SU-DHL-6 (cell line): ENCODE measurements around the gene SORBS2.

Experiments
- H2AFZ ChIP-seq: fragments of 200-600 bp; sonication (generic); 2 replicates; pipeline ENCODE4 v1.6.1; 2014; ENCODE audit warnings: low read depth, mild to moderate bottlenecking, moderate library complexity, mixed read lengths, antibody characterized with exemption, low read length; ENCODE audit not compliant: severe bottlenecking
- H3F3A ChIP-seq: fragments of 200-600 bp; shearing (Covaris generic); 2 replicates; pipeline ENCODE4 v1.6.0; 2016; ENCODE audit warnings: antibody characterized with exemption, mild to moderate bottlenecking; ENCODE audit not compliant: insufficient read depth
- H3K27ac ChIP-seq: fragments of 200-600 bp; sonication (generic); 2 replicates; pipeline ENCODE4 v1.5.1; 2016; ENCODE audit warnings: low read depth, mild to moderate bottlenecking, low read length, moderate library complexity, mixed read lengths
- H3K27me3 ChIP-seq: fragments of 200-600 bp; sonication (generic), shearing (Covaris generic); 2 replicates; pipeline ENCODE4 v1.6.0; 2014; ENCODE audit warnings: mild to moderate bottlenecking, low read length
- H3K36me3 ChIP-seq: fragments of 200-600 bp; sonication (generic); 2 replicates; pipeline ENCODE4 v1.6.1; 2014; ENCODE audit warnings: mild to moderate bottlenecking, low read length, mixed read lengths
- H3K4me2 ChIP-seq: fragments of 300-600, 200-600 bp; shearing (Covaris generic), sonication (generic); 2 replicates; pipeline ENCODE4 v1.6.0; 2014; ENCODE audit warnings: low read length, low read depth, mild to moderate bottlenecking; ENCODE audit not compliant: poor library complexity, severe bottlenecking
- H3K4me3 ChIP-seq: fragments of 200-600 bp; sonication (generic); 2 replicates; pipeline ENCODE4 v1.5.1; 2014; ENCODE audit warnings: antibody characterized with exemption, low read length, mild to moderate bottlenecking, mixed read lengths; ENCODE audit not compliant: insufficient read depth, poor library complexity, severe bottlenecking
- H3K79me2 ChIP-seq: fragments of 200-600 bp; sonication (generic); 2 replicates; pipeline ENCODE4 v1.6.1; 2014; ENCODE audit warnings: mild to moderate bottlenecking, low read length, moderate library complexity; ENCODE audit not compliant: insufficient read depth
- H3K9ac ChIP-seq: fragments of 200-600 bp; sonication (generic); 2 replicates; pipeline ENCODE4 v1.7.0; 2014; ENCODE audit warnings: mild to moderate bottlenecking, low read length
- H3K9me2 ChIP-seq: fragments of 200-600 bp; sonication (generic); replicated peaks from 2 replicates; pipeline ENCODE4 v1.6.1; 2014; ENCODE audit warnings: low read length; ENCODE audit not compliant: insufficient read depth
- H3K9me3 ChIP-seq: fragments of 200-600 bp; sonication (generic); 2 replicates; pipeline ENCODE4 v1.6.1; 2014; ENCODE audit warnings: low read length, mixed read lengths; ENCODE audit not compliant: insufficient read depth
- H4K20me1 ChIP-seq: fragments of 200-600 bp; sonication (generic); 2 replicates; pipeline ENCODE4 v1.6.1; 2014; ENCODE audit warnings: low read depth, mild to moderate bottlenecking, antibody characterized with exemption, low read length, moderate library complexity, mixed read lengths
- CTCF ChIP-seq: fragments of 200-600 bp; sonication (generic); IDR thresholded peaks from one replicate; pipeline ENCODE4 v1.5.1; 2017; ENCODE audit warnings: antibody characterized with exemption, mild to moderate bottlenecking, low read length, moderate library complexity; ENCODE audit not compliant: insufficient read depth, poor library complexity, severe bottlenecking
- EZH2phosphoT487 ChIP-seq: fragments of 200-600 bp; sonication (generic), shearing (Covaris generic); conservative IDR thresholded peaks from 2 replicates; pipeline ENCODE4 v1.6.1; 2018; ENCODE audit warnings: mild to moderate bottlenecking, antibody characterized with exemption, low read length, moderate library complexity, mixed read lengths

SORBS2 gene

GRCh38 chr4:185657183-185657582 lies 154.8 kb downstream of the SORBS2 start:
- no peak overlapping the region for H3K9ac ChIP-seq
- no peak for TF ChIP-seq CTCF
- no peak for TF ChIP-seq EZH2phosphoT487
- no peaks in the 10 kb centered on the region for H3K79me2 ChIP-seq
- H4K20me1 ChIP-seq: no peaks in the 10 kb centered on the region
- H3K4me2 ChIP-seq: no peak overlapping the region
- no peaks in the 10 kb centered on the region for H3K9me2 ChIP-seq
- no peak overlapping the region for H3K27ac ChIP-seq
- no peak overlapping the region for H2AFZ ChIP-seq
- no peaks in the 10 kb centered on the region for H3K36me3 ChIP-seq
- no peak overlapping the region for H3K4me3 ChIP-seq
- no peaks in the 10 kb centered on the region for H3K9me3 ChIP-seq
- H3K27me3 ChIP-seq: no peaks in the 10 kb centered on the region
- H3F3A ChIP-seq: no peaks in the 10 kb centered on the region

- TF ChIP-seq CTCF: no peak
- no peak for TF ChIP-seq EZH2phosphoT487
- Histone ChIP-seq H3K36me3 (no peaks in the 10 kb centered on the region), H3K27ac (no peak overlapping the region), H3K27me3 (no peaks in the 10 kb centered on the region), H2AFZ (no peak overlapping the region), H3K9me2 (no peaks in the 10 kb centered on the region), H3K9me3 (no peaks in the 10 kb centered on the region), H3K4me2 (no peak overlapping the region), H3K79me2 (no peaks in the 10 kb centered on the region), H4K20me1 (no peaks in the 10 kb centered on the region), H3K4me3 (no peak overlapping the region), H3F3A (no peaks in the 10 kb centered on the region), H3K9ac (no peak overlapping the region)
These were observed 155.5 kb downstream of the SORBS2 start for GRCh38 chr4:185656467-185656931.

- TF ChIP-seq EZH2phosphoT487 (no peak), CTCF (no peak)
- H3K27ac ChIP-seq: no peak overlapping the region
These were observed 156.9 kb downstream of the SORBS2 start for GRCh38 chr4:185654965-185655554.

More at GRCh38 chr4:185654965-185655554, 156.9 kb downstream of the SORBS2 start:
- no peak overlapping the region for H3K4me2 ChIP-seq
- no peaks in the 10 kb centered on the region for H3F3A ChIP-seq
- no peak overlapping the region for H2AFZ ChIP-seq
- H3K9ac ChIP-seq: no peak overlapping the region
- no peak overlapping the region for H3K4me3 ChIP-seq
- no peaks in the 10 kb centered on the region for H3K79me2 ChIP-seq
- no peaks in the 10 kb centered on the region for H3K27me3 ChIP-seq
- no peaks in the 10 kb centered on the region for H3K9me3 ChIP-seq
- H4K20me1 ChIP-seq: no peaks in the 10 kb centered on the region
- no peaks in the 10 kb centered on the region for H3K36me3 ChIP-seq
- no peaks in the 10 kb centered on the region for H3K9me2 ChIP-seq
